Spleen (tissue), 11 donors: ENCODE results near the gene PLD4. TPM values are rescaled to one million over a fixed set of nuclear protein-coding genes. Genes with fewer than 3 reads are reported as not detected.
A peak's percentile ranks its signal among the peaks of the same experiment; 100 is the strongest.

Source experiments
- DNase-seq: peaks from one replicate; pipeline ENCODE4 v3.0.0-alpha.2; 2020
- H3K27ac ChIP-seq, 8 donors: fragments of 200-600 bp; sonication (generic) in 7 of 8; 1 replicate in 4 of 8; 2 replicates in 4 of 8; pipeline versions ENCODE4 v1.5.0 to v1.8.0; 2016 to 2021; ENCODE audit warnings: inconsistent platforms in 4 of 8, mild to moderate bottlenecking in 4 of 8, moderate library complexity in 1 of 8
- H3K27me3 ChIP-seq, 7 donors: fragments of 200-600 bp; sonication (generic) in 6 of 7; replicated peaks in 1 of 7; 1 replicate in 4 of 7; 2 replicates in 3 of 7; pipeline versions ENCODE4 v1.5.0 to v1.8.0; 2016 to 2021; ENCODE audit warnings: inconsistent platforms in 3 of 7, mild to moderate bottlenecking in 1 of 7
- H3K36me3 ChIP-seq, 6 donors: fragments of 200-600 bp; sonication (generic) in 5 of 6; 1 replicate in 4 of 6; 2 replicates in 2 of 6; pipeline versions ENCODE4 v1.5.0 to v1.8.0; 2016 to 2021; ENCODE audit warnings: inconsistent platforms in 2 of 6
- H3K4me1 ChIP-seq, 6 donors: fragments of 200-600 bp; sonication (generic) in 5 of 6; 1 replicate in 3 of 6; 2 replicates in 3 of 6; pipeline versions ENCODE4 v1.5.0 to v1.8.0; 2016 to 2021; ENCODE audit warnings: inconsistent platforms in 3 of 6
- H3K4me3 ChIP-seq, 8 donors: fragments of 200-600 bp; sonication (generic) in 7 of 8; 1 replicate in 4 of 8; 2 replicates in 4 of 8; pipeline versions ENCODE4 v1.5.0 to v1.8.0; 2016 to 2021; ENCODE audit warnings: inconsistent platforms in 4 of 8, mild to moderate bottlenecking in 4 of 8, moderate library complexity in 2 of 8
- H3K9me3 ChIP-seq, 8 donors: fragments of 200-600 bp; sonication (generic) in 7 of 8; 1 replicate in 4 of 8; 2 replicates in 4 of 8; pipeline versions ENCODE4 v1.5.0 to v1.8.0; 2016 to 2021; ENCODE audit warnings: inconsistent platforms in 4 of 8
- POLR2A ChIP-seq, 3 donors: fragments of 450-650 bp; IDR thresholded peaks; one replicate each; pipeline ENCODE4 v1.5.1; 2017; ENCODE audit warnings: antibody characterized with exemption in 3 of 3, mild to moderate bottlenecking in 1 of 3
- POLR2AphosphoS5 ChIP-seq, 3 donors: sonication (generic); formaldehyde crosslinking; IDR thresholded peaks; one replicate each; pipeline ENCODE4 v1.5.1; 2017; ENCODE audit warnings: antibody characterized with exemption in 3 of 3
- WGBS, 5 donors: extraction: QIAGEN DNeasy Blood & Tissue Kit in 3 of 5; methylation state at CpG; one replicate each; pipeline versions ENCODE4 v1.1.5 to v1.1.7; 2013 to 2018; 5-methylcytosine and 5-hydroxymethylcytosine counted together
- intact Hi-C: fragments of 100-400 bp; cut with DNase I; formaldehyde crosslinking; loops from one replicate; pipeline ENCODE4 v1.15.0; 2023; ENCODE audit warnings: low total_unique reads
- polyA plus RNA-seq, 3 donors: library from polyadenylated mRNA; stranded (reverse); fragments of 200-250 nt; gene quantifications; one replicate each; pipeline ENCODE4 v1.2.1, GENCODE V29; 2013
- total RNA-seq, 7 donors: library from RNA; depleted of rRNA in 3 of 7; stranded (reverse); fragments of >200 nt in 3 of 7; fragmentation: NEBNext Ultra II Directional in 4 of 7; extraction: Animal tissue kit (Norgen Biotek cat#: 25700) in 4 of 7; gene quantifications; one replicate each; pipeline versions ENCODE4 v1.1.0 to v1.2.1, GENCODE V29; 2016 to 2021
- TF ChIP-seq, protein P1 (sequence below), 11 experiments: fragments of 200-600 bp in 7 of 11; fragments of 450-650 bp in 4 of 11; sonication (generic) in 4 of 11; IDR thresholded peaks in 8 of 11; conservative IDR thresholded peaks in 3 of 11; 1 replicate in 7 of 11; 2 replicates in 4 of 11; pipeline versions ENCODE4 v1.4.0 to v1.8.0; 2016 to 2021; ENCODE audit warnings: antibody characterized with exemption in 11 of 11, inconsistent platforms in 4 of 11, mild to moderate bottlenecking in 1 of 11
- donor health status: healthy with polysubstance abuse.
- donor health status: DM: no; HTN: no; CAD: no; lungs with moderate emphysema.
- donor health status: DM: no; HTN: no; CAD: no.
- donor health status: Bipolar disorder and iron deficiency.
- donor health status: healthy.
- donor health status: DM: no; HTN: no; CAD: no.
- donor health status: DM: yes; HTN: yes; CAD: no.

PLD4 gene
- total and polyA plus RNA-seq, 10 donors = 5.4 to 31.3 (median 22.9) TPM

DNA sequence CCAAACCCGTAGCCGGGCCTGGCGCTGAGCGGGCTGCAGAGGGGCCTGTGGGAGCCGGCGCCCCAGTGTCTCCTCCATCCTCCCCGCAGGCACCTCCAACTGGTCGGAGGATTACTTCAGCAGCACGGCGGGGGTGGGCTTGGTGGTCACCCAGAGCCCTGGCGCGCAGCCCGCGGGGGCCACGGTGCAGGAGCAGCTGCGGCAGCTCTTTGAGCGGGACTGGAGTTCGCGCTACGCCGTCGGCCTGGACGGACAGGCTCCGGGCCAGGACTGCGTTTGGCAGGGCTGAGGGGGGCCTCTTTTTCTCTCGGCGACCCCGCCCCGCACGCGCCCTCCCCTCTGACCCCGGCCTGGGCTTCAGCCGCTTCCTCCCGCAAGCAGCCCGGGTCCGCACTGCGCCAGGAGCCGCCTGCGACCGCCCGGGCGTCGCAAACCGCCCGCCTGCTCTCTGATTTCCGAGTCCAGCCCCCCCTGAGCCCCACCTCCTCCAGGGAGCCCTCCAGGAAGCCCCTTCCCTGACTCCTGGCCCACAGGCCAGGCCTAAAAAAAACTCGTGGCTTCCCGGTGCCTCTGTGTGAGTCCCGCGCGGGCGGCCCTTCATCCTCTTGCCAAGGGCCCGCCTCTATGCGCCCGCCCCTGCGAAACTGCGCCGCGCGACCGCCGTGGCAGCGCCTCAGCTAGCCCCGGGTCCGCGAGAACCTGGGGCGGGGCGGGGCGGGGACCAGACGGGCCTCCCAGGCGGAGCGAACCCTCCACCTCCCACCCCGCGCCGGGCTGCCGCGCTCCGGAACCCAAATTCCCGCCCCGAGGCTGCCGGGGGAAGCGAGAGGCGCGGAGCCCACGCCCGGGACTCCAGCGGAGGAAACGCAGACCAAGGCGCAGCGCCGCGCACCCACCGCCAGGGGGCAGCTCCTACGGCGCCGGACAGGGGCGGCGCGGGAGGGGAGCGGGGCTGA, 8.3 kb downstream of the PLD4 start:
- Histone ChIP-seq H3K9me3 (no peaks in the 10 kb centered on the region), H3K4me1 (peaks cover 0 to 34% (median 17%) of the 10 kb centered on the region in 6 donors), H3K27ac (peak overlapping the region in 4 of 8 donors; percentile 47 to 67 (median 56)), H3K36me3 (no peaks in the 10 kb centered on the region), H3K4me3 (peak overlapping the region; percentile 49 to 76 (median 53)), H3K27me3 (peaks cover 0 to 42% (median 3%) of the 10 kb centered on the region in 7 donors)
- 19 to 24% (median 23%) methylated on average over 42 to 100 of the region's 100 CpGs for WGBS, 5 donors
- intact Hi-C loops = no loop called here
- TF ChIP-seq POLR2A (IDR thresholded peaks at IDR 0.05) (no peak), POLR2AphosphoS5 (IDR thresholded peaks at IDR 0.05) (peak; percentile 65 to 75 (median 74))
- TF ChIP-seq, protein P1, sequence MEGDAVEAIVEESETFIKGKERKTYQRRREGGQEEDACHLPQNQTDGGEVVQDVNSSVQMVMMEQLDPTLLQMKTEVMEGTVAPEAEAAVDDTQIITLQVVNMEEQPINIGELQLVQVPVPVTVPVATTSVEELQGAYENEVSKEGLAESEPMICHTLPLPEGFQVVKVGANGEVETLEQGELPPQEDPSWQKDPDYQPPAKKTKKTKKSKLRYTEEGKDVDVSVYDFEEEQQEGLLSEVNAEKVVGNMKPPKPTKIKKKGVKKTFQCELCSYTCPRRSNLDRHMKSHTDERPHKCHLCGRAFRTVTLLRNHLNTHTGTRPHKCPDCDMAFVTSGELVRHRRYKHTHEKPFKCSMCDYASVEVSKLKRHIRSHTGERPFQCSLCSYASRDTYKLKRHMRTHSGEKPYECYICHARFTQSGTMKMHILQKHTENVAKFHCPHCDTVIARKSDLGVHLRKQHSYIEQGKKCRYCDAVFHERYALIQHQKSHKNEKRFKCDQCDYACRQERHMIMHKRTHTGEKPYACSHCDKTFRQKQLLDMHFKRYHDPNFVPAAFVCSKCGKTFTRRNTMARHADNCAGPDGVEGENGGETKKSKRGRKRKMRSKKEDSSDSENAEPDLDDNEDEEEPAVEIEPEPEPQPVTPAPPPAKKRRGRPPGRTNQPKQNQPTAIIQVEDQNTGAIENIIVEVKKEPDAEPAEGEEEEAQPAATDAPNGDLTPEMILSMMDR (IDR thresholded peaks at IDR 0.05 in 8 of 11, conservative IDR thresholded peaks at IDR 0.05 in 3 of 11) = peak; percentile 41 to 92 (median 84)
- peak; percentile 96 for DNase-seq

GRCh38 chr14:104933746-104934733, 9.4 kb downstream of the PLD4 start:
- H3K36me3 ChIP-seq = no peaks in the 10 kb centered on the region
- H3K27ac ChIP-seq = peak overlapping the region in 1 of 8 donors; percentile 67
- H3K4me3 ChIP-seq = peak overlapping the region in 7 of 8 donors; percentile 49 to 76 (median 54)
- no peaks in the 10 kb centered on the region for H3K9me3 ChIP-seq
- TF ChIP-seq POLR2A (IDR thresholded peaks at IDR 0.05) (no peak), POLR2AphosphoS5 (IDR thresholded peaks at IDR 0.05) (no peak)
- TF ChIP-seq, protein P1 (IDR thresholded peaks at IDR 0.05 in 8 of 11, conservative IDR thresholded peaks at IDR 0.05 in 3 of 11) = no peak
- peaks cover 0 to 32% (median 0%) of the 10 kb centered on the region in 7 donors for H3K27me3 ChIP-seq
- H3K4me1 ChIP-seq = peaks cover 0 to 27% (median 16%) of the 10 kb centered on the region in 6 donors
- intact Hi-C loops = no loop called here
- no peak for DNase-seq
- 10 to 23% (median 13%) methylated on average over 14 to 41 of the region's 42 CpGs for WGBS, 5 donors

DNA sequence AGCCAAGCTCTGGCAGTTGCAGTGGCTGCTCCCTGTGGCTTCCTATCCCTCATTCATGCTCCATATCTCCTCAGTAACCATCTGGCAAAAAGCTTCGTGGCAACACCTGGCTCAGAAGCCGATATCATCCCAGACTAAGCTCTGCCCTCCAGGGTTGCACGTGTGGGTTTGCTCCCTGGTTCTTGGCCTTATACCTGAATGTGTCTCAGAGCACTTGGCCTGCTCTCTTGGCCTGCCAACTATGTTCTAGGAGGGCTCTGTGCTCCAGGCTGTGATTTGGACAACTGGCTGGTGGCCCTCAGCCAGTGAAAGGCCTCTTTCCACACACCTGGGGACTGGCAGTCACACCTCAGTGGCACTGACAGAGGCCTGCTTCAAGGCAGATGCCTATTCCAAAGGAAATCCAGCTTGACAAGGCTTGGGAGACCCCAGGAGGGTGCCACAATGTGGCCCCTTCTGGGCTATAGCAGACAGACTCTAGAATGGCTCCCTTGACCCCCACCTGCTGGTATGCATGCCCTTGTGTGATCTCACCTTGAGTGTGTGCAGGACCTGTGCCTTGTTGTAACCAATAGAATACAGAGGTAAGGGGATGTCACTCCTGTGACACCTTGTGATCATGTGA, 10.5 kb downstream of the PLD4 start:
- H3K9me3 ChIP-seq = no peaks in the 10 kb centered on the region
- peaks cover 0 to 27% (median 16%) of the 10 kb centered on the region in 6 donors for H3K4me1 ChIP-seq
- H3K27me3 ChIP-seq = peaks cover 0 to 28% (median 0%) of the 10 kb centered on the region in 7 donors
- no peak for DNase-seq
- H3K27ac ChIP-seq = no peak overlapping the region
- H3K4me3 ChIP-seq = no peak overlapping the region
- WGBS, 5 donors = 65 to 91% (median 77%) methylated on average over 3 of the region's 3 CpGs
- TF ChIP-seq POLR2A (IDR thresholded peaks at IDR 0.05) (no peak), POLR2AphosphoS5 (IDR thresholded peaks at IDR 0.05) (no peak)
- TF ChIP-seq, protein P1 (IDR thresholded peaks at IDR 0.05 in 8 of 11, conservative IDR thresholded peaks at IDR 0.05 in 3 of 11) = no peak
- intact Hi-C loops = no loop called here
- H3K36me3 ChIP-seq = no peaks in the 10 kb centered on the region
